ENCODE measurements around the gene ZNF710. TPM values are rescaled to one million over a fixed set of nuclear protein-coding genes. Genes with fewer than 3 reads are reported as not detected.

Gene ZNF710
- total and polyA plus RNA-seq, 2 of the 4 experiments (the other 2 are of a cell fraction) = 7.6 to 8.2 TPM

- Histone ChIP-seq H3K4ac (ENCODE audit: low read depth, low read length) (no peak overlapping the region), H2AK5ac (ENCODE audit: low read depth, low read length) (no peak overlapping the region), H4K91ac (ENCODE audit: insufficient read depth, low read depth, low read length) (no peak overlapping the region), H3K23ac (ENCODE audit: low read depth, low read length) (no peak overlapping the region), H2BK5ac (ENCODE audit: low read depth, low read length, poor library complexity, severe bottlenecking) (no peak overlapping the region), H3K9me3 (ENCODE audit: control insufficient read depth, insufficient read depth, low read length) (no peaks in the 10 kb centered on the region), H2BK120ac (ENCODE audit: low read depth, low read length) (no peak overlapping the region), H3K4me2 (ENCODE audit: low read depth, low read length) (no peak overlapping the region), H3K14ac (replicated peaks; ENCODE audit: low read depth, low read length) (no peak overlapping the region), H2AK9ac (replicated peaks; ENCODE audit: low read depth, low read length, poor library complexity) (no peak overlapping the region), H3K27ac (ENCODE audit: insufficient read depth, low read length) (no peak overlapping the region), H2AFZ (replicated peaks; ENCODE audit: low read length, poor library complexity) (no peak overlapping the region), H3K4me1 (ENCODE audit: control insufficient read depth, insufficient read depth, low read length) (peaks cover 2% of the 10 kb centered on the region; the same call in 1 of the 2 replicates), H2BK20ac (ENCODE audit: low read depth, low read length) (no peak overlapping the region), H3K18ac (ENCODE audit: low read depth, low read length) (no peak overlapping the region), H4K8ac (ENCODE audit: low read depth in 2 of 2, low read length in 2 of 2) (no peak overlapping the region), H3K56ac (ENCODE audit: extremely low read depth, insufficient read depth, low read length) (no peak overlapping the region), H3K79me1 (ENCODE audit: low read depth in 1 of 2, low read length in 2 of 2) (no peaks in the 10 kb centered on the region), H4K20me1 (ENCODE audit: insufficient read depth, low read length) (no peaks in the 10 kb centered on the region), H3K9ac (ENCODE audit: low read depth, low read length) (no peak overlapping the region), H4K5ac (ENCODE audit: low read depth, low read length) (no peak overlapping the region), H3K27me3 (ENCODE audit: control insufficient read depth, insufficient read depth, low read length) (peaks cover 3% of the 10 kb centered on the region), H3K36me3 (ENCODE audit: control insufficient read depth, insufficient read depth, low read length) (no peaks in the 10 kb centered on the region), H3K9me1 (ENCODE audit: insufficient read depth, low read length) (peaks cover 3% of the 10 kb centered on the region; the same call in 1 of the 2 replicates), H2BK15ac (ENCODE audit: low read depth, low read length) (no peak overlapping the region), H3K4me3 (ENCODE audit: insufficient read depth, low read depth, low read length) (no peak overlapping the region)
- ATAC-seq (ENCODE audit: low read depth) (no peak), DNase-seq (no peak)
- intact Hi-C loops (cut with micrococcal nuclease) = no loop called here
- no CpG with 5 or more reads among the region's 1 CpG for WGBS, 2 experiments (ENCODE audit: extremely low coverage in 2 of 2, insufficient read length in 1 of 2)
- TF ChIP-seq MXI1 (IDR thresholded peaks at IDR 0.05; ENCODE audit: borderline replicate concordance, low read depth, low read length) (no peak), FOS (IDR thresholded peaks at IDR 0.05; ENCODE audit: low read depth, low read length) (no peak), CHD1 (IDR thresholded peaks at IDR 0.05; ENCODE audit: low read depth, low read length) (no peak), RAD21 (IDR thresholded peaks at IDR 0.05; ENCODE audit: low read length) (no peak), CEBPB (IDR thresholded peaks at IDR 0.05; ENCODE audit: low read depth, low read length) (no peak), BHLHE40 (IDR thresholded peaks at IDR 0.05; ENCODE audit: low read depth, low read length) (no peak), RFX5 (IDR thresholded peaks at IDR 0.05; ENCODE audit: low read depth, low read length) (no peak), NFE2L2 (IDR thresholded peaks at IDR 0.05; ENCODE audit: low read depth, low read length) (no peak), POLR2A (IDR thresholded peaks at IDR 0.05; ENCODE audit: low read depth, low read length) (no peak), MAZ (IDR thresholded peaks at IDR 0.05; ENCODE audit: borderline replicate concordance, low read depth, low read length) (no peak), RCOR1 (IDR thresholded peaks at IDR 0.05; ENCODE audit: insufficient replicate concordance, low read length) (no peak), SMC3 (IDR thresholded peaks at IDR 0.05; ENCODE audit: low read depth, low read length) (no peak), MAFK (IDR thresholded peaks at IDR 0.05; ENCODE audit: low read depth, low read length) (no peak)
- TF ChIP-seq, protein P1, sequence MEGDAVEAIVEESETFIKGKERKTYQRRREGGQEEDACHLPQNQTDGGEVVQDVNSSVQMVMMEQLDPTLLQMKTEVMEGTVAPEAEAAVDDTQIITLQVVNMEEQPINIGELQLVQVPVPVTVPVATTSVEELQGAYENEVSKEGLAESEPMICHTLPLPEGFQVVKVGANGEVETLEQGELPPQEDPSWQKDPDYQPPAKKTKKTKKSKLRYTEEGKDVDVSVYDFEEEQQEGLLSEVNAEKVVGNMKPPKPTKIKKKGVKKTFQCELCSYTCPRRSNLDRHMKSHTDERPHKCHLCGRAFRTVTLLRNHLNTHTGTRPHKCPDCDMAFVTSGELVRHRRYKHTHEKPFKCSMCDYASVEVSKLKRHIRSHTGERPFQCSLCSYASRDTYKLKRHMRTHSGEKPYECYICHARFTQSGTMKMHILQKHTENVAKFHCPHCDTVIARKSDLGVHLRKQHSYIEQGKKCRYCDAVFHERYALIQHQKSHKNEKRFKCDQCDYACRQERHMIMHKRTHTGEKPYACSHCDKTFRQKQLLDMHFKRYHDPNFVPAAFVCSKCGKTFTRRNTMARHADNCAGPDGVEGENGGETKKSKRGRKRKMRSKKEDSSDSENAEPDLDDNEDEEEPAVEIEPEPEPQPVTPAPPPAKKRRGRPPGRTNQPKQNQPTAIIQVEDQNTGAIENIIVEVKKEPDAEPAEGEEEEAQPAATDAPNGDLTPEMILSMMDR (conservative IDR thresholded peaks at IDR 0.05; ENCODE audit: low read depth, low read length) = no peak
- TF ChIP-seq, protein P2, sequence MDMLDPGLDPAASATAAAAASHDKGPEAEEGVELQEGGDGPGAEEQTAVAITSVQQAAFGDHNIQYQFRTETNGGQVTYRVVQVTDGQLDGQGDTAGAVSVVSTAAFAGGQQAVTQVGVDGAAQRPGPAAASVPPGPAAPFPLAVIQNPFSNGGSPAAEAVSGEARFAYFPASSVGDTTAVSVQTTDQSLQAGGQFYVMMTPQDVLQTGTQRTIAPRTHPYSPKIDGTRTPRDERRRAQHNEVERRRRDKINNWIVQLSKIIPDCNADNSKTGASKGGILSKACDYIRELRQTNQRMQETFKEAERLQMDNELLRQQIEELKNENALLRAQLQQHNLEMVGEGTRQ (IDR thresholded peaks at IDR 0.05; ENCODE audit: low read depth, low read length) = no peak
- TF ChIP-seq, protein P3, sequence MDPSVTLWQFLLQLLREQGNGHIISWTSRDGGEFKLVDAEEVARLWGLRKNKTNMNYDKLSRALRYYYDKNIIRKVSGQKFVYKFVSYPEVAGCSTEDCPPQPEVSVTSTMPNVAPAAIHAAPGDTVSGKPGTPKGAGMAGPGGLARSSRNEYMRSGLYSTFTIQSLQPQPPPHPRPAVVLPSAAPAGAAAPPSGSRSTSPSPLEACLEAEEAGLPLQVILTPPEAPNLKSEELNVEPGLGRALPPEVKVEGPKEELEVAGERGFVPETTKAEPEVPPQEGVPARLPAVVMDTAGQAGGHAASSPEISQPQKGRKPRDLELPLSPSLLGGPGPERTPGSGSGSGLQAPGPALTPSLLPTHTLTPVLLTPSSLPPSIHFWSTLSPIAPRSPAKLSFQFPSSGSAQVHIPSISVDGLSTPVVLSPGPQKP (IDR thresholded peaks at IDR 0.05; ENCODE audit: borderline replicate concordance, low read depth, low read length) = no peak
- dilution Hi-C loops (cut with HindIII; ENCODE audit: low sequenced_read_pairs, unreplicated experiment) = no loop called here
- in situ Hi-C loops (cut with MboI; ENCODE audit: low sequenced_read_pairs) = no loop called here
- CTCF ChIA-PET = no interaction called here
- no TSS peak for BruUV-seq (replicated peaks)
- POLR2A ChIA-PET (ENCODE audit: unreplicated experiment) = no interaction called here
Observed at GRCh38 chr15:89993349-89993748, 7.8 kb upstream of the ZNF710 start.
